GM20431 (cell line): ENCODE results near the gene TUBE1.
"Not testable (repeated sequence)": the region's sequence is repeated elsewhere in the genome, so short reads cannot be mapped to it uniquely, and the experiment has no call there.

ENCODE experiments used
- in situ Hi-C: fragments of 300-500 bp; cut with MseI, MboI; formaldehyde crosslinking; loops from one replicate; pipeline ENCODE4 v1.15.0; 2020; ENCODE audit warnings: low sequenced_read_pairs; ENCODE audit not compliant: unreplicated experiment

TUBE1 gene

GRCh38 chr6:112087136-112087911 lies at the start of gene TUBE1, which contains the start of gene FAM229B:
Gene TUBE1 (minus strand): TSS chr6:112087482. CDS start chr6:112087434, 48 bp downstream.
Gene FAM229B (plus strand): TSS chr6:112087591. CDS start chr6:112099284, 11,693 bp downstream.
- in situ Hi-C loops = no loop called here

- in situ Hi-C loops = no loop called here
These were observed 43.6 kb upstream of the TUBE1 start for GRCh38 chr6:112130878-112131277.

- in situ Hi-C loops = no loop called here
These were observed 40.9 kb upstream of the TUBE1 start for GRCh38 chr6:112128208-112128607.

GRCh38 chr6:112123982-112124381 lies 36.7 kb upstream of the TUBE1 start:
- in situ Hi-C loops = no loop called here

GRCh38 chr6:112122756-112123155 lies 35.5 kb upstream of the TUBE1 start:
- in situ Hi-C loops = no loop called here

- in situ Hi-C loops = no loop called here
These were observed 30.8 kb upstream of the TUBE1 start for GRCh38 chr6:112118034-112118433.

GRCh38 chr6:112117554-112117953 lies 30.3 kb upstream of the TUBE1 start:
- in situ Hi-C loops = no loop called here

- in situ Hi-C loops = no loop called here
These were observed 28.9 kb upstream of the TUBE1 start for GRCh38 chr6:112116221-112116620.

- in situ Hi-C loops = no loop called here
These were observed 27.4 kb upstream of the TUBE1 start for GRCh38 chr6:112114577-112115223.

- in situ Hi-C loops = no loop called here
These were observed 26.6 kb upstream of the TUBE1 start for GRCh38 chr6:112113918-112114317.

GRCh38 chr6:112113431-112113830 lies 26.1 kb upstream of the TUBE1 start:
- in situ Hi-C loops = no loop called here

- in situ Hi-C loops = no loop called here
These were observed 22.0 kb upstream of the TUBE1 start for GRCh38 chr6:112109262-112109661.

GRCh38 chr6:112106562-112106961 lies 19.3 kb upstream of the TUBE1 start:
- in situ Hi-C loops = no loop called here

GRCh38 chr6:112106026-112106425 lies 18.7 kb upstream of the TUBE1 start:
- in situ Hi-C loops = not testable (repeated sequence)

GRCh38 chr6:112100561-112100960 lies 13.3 kb upstream of the TUBE1 start:
- in situ Hi-C loops = no loop called here

- in situ Hi-C loops = no loop called here
These were observed 9.6 kb upstream of the TUBE1 start for GRCh38 chr6:112096901-112097300.

GRCh38 chr6:112087916-112088315 lies 634 bp upstream of the TUBE1 start:
- in situ Hi-C loops = no loop called here

GRCh38 chr6:112086744-112087135 lies 542 bp downstream of the TUBE1 start:
- in situ Hi-C loops = no loop called here

GRCh38 chr6:112085286-112086065 lies 1.8 kb downstream of the TUBE1 start:
- in situ Hi-C loops = no loop called here

- in situ Hi-C loops = no loop called here
These were observed 5.7 kb downstream of the TUBE1 start for GRCh38 chr6:112081569-112081968.

- in situ Hi-C loops = no loop called here
These were observed 20.7 kb downstream of the TUBE1 start for GRCh38 chr6:112066606-112067005.
